K562 (cell line): ENCODE data around the gene RCBTB1.

Source experiments
- CHD1 ChIP-seq: fragments of 200-600 bp; sonication (generic); IDR thresholded peaks from one replicate; pipeline ENCODE4 v1.6.1; 2012; ENCODE audit warnings: mild to moderate bottlenecking, moderate library complexity, low read length, inconsistent platforms
- CTCF ChIP-seq, 3 experiments: IDR thresholded peaks in 2 of 3; conservative IDR thresholded peaks in 1 of 3; 2 replicates each; pipeline ENCODE4 v1.5.1; 2011 to 2012; ENCODE audit warnings: low read length in 3 of 3, mild to moderate bottlenecking in 3 of 3, control low read depth in 2 of 3, improper control_type of control experiment in 1 of 3, inconsistent platforms in 1 of 3, low read depth in 1 of 3, mixed read lengths in 1 of 3, moderate library complexity in 1 of 3; ENCODE audit not compliant: insufficient read depth in 2 of 3
- FOXM1 ChIP-seq, 2 experiments: fragments of 450-650 bp in 1 of 2; sonication (generic) in 1 of 2; formaldehyde crosslinking in 1 of 2; IDR thresholded peaks; 2 replicates each; pipeline versions ENCODE4 v1.6.1 to v1.9.0; 2017 to 2022; ENCODE audit warnings: low read depth in 2 of 2, mild to moderate bottlenecking in 2 of 2, missing genetic modification reagents in 1 of 2, moderate library complexity in 1 of 2
- GABPA ChIP-seq: fragments of 200-800 bp; sonication (Bioruptor generic); conservative IDR thresholded peaks from 2 replicates; pipeline ENCODE4 v1.6.1; 2016; ENCODE audit warnings: low read depth, missing genetic modification characterization, missing compliant biosample characterization
- MAZ ChIP-seq, 2 experiments: fragments of 450-650 bp in 1 of 2; sonication (generic) in 1 of 2; formaldehyde crosslinking; IDR thresholded peaks in 1 of 2; conservative IDR thresholded peaks in 1 of 2; 2 replicates each; pipeline versions ENCODE4 v1.4.0 to v1.5.0; 2020; ENCODE audit warnings: mild to moderate bottlenecking in 1 of 2, missing genetic modification reagents in 1 of 2
- POLR2A ChIP-seq: fragments of 450-650 bp; conservative IDR thresholded peaks from 2 replicates; pipeline ENCODE4 v1.6.1; 2016
- POLR2AphosphoS5 ChIP-seq: IDR thresholded peaks from 2 replicates; pipeline ENCODE4 v1.6.1; 2011; ENCODE audit warnings: mild to moderate bottlenecking, low read depth, low read length, moderate library complexity; ENCODE audit not compliant: control insufficient read depth, insufficient read depth
- RAD21 ChIP-seq, 2 experiments: fragments of 250-450 bp in 1 of 2; fragments of 450-650 bp in 1 of 2; sonication (Bioruptor Pico) in 1 of 2; formaldehyde crosslinking in 1 of 2; IDR thresholded peaks in 1 of 2; conservative IDR thresholded peaks in 1 of 2; 2 replicates each; pipeline versions ENCODE4 v1.4.0 to v1.8.0; 2020 to 2022; ENCODE audit warnings: mild to moderate bottlenecking in 2 of 2, moderate library complexity in 1 of 2
- REST ChIP-seq, 2 experiments: fragments of 450-650 bp; formaldehyde crosslinking in 1 of 2; IDR thresholded peaks; 2 replicates each; pipeline versions ENCODE4 v1.4.0 to v1.6.1; 2014 to 2020; ENCODE audit warnings: mild to moderate bottlenecking in 2 of 2, borderline replicate concordance in 1 of 2, low read depth in 1 of 2
- YY1 ChIP-seq, 3 experiments: IDR thresholded peaks; 2 replicates each; pipeline ENCODE4 v1.6.1; 2011; ENCODE audit warnings: low read length in 2 of 3, mild to moderate bottlenecking in 2 of 3, moderate library complexity in 2 of 3, borderline replicate concordance in 1 of 3, control low read depth in 1 of 3, low read depth in 1 of 3; ENCODE audit not compliant: insufficient read depth in 3 of 3, insufficient replicate concordance in 2 of 3, control insufficient read depth in 1 of 3, insufficient read length in 1 of 3; ENCODE audit errors: extremely low read depth in 1 of 3
- ZNF318 ChIP-seq, 2 experiments: fragments of 450-650 bp; IDR thresholded peaks; 2 replicates each; pipeline ENCODE4 v1.6.1; 2016; ENCODE audit warnings: mild to moderate bottlenecking in 2 of 2, borderline replicate concordance in 1 of 2, low read depth in 1 of 2, moderate library complexity in 1 of 2
- ZNF41 ChIP-seq: fragments of 250-450 bp; sonication (Bioruptor Pico); conservative IDR thresholded peaks from 2 replicates; pipeline ENCODE4 v1.4.0; 2020; ENCODE audit warnings: mild to moderate bottlenecking

- no peak for TF ChIP-seq ZNF41 (CRISPR knock-in tag)
- TF ChIP-seq ZNF318 (IDR thresholded peaks at IDR 0.05; ENCODE audit: borderline replicate concordance in 1 of 2, low read depth in 1 of 2): no peak
- TF ChIP-seq POLR2A: no peak
- TF ChIP-seq GABPA (tag): no peak
- no peak for TF ChIP-seq FOXM1 (IDR thresholded peaks at IDR 0.05; ENCODE audit: low read depth)
- no peak for TF ChIP-seq FOXM1 (CRISPR knock-in tag; IDR thresholded peaks at IDR 0.05; ENCODE audit: low read depth)
- TF ChIP-seq POLR2AphosphoS5: no peak
- TF ChIP-seq YY1 (IDR thresholded peaks at IDR 0.05; ENCODE audit: borderline replicate concordance in 1 of 3, control insufficient read depth in 1 of 3, extremely low read depth in 1 of 3, insufficient read depth in 3 of 3, insufficient read length in 1 of 3, insufficient replicate concordance in 2 of 3, low read depth in 1 of 3, low read length in 2 of 3): no peak
- TF ChIP-seq MAZ (CRISPR knock-in tag; conservative IDR thresholded peaks at IDR 0.05 in 1 of 2, IDR thresholded peaks at IDR 0.05 in 1 of 2): no peak
- TF ChIP-seq CHD1: no peak
- TF ChIP-seq CTCF (IDR thresholded peaks at IDR 0.05 in 2 of 3, conservative IDR thresholded peaks at IDR 0.05 in 1 of 3; ENCODE audit: insufficient read depth in 2 of 3, low read depth in 1 of 3, low read length in 3 of 3): no peak
- no peak for TF ChIP-seq RAD21 (CRISPR knock-in tag; conservative IDR thresholded peaks at IDR 0.05 in 1 of 2, IDR thresholded peaks at IDR 0.05 in 1 of 2)
- TF ChIP-seq REST (IDR thresholded peaks at IDR 0.05; ENCODE audit: borderline replicate concordance): no peak
- no peak for TF ChIP-seq REST (CRISPR knock-in tag; IDR thresholded peaks at IDR 0.05; ENCODE audit: low read depth)
Measured at GRCh38 chr13:49502954-49503353, 82.4 kb downstream of the RCBTB1 start.
